ENCODE measurements around the gene CCPG1. TPM values are rescaled to one million over a fixed set of nuclear protein-coding genes. Genes with fewer than 3 reads are reported as not detected.

CCPG1 gene
- total and polyA plus RNA-seq, 2 of the 13 experiments (the other 11 are each of a cell fraction or from before 2014, with no cell fraction given) = 16.1 to 19.5 TPM

DNA sequence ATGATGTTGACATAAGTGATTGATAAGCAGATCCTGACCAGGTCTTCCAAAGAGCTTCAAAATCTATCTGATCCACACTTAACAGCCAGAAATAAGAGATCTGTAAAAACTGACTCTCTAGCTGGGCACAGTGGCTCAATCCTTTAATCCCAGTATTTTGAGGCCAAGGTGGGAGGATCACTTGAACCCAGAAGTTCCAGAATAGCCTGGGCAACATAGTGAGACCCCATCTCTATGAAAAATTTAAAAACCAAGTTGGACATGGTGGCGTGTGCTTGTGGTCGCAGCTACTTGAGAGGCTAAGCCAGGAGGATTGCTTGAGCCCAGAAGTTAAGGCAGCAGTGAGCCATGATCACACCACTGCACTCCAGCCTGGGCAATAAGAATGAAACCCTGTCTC is 45.5 kb downstream of the CCPG1 start:
- no TSS peak for BruUV-seq (replicated peaks)

DNA sequence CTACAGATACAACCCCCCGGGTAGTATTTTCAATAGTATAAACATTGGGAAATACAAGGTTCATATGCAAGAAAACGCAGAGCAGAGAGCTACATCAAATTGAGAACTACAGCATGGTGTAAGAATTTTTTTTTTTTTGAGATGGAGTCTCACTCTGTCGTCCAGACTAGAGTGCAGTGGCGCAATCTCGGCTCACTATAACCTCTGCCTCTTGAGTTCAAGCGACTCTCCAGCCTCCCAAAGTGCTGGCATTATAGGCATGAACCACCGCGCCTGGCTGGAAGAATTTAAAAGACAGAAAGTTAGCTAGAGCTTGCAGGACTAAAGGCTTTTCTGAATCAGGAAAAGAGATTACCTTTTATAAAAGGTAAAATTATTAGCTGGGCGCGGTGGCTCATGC is 47.1 kb downstream of the CCPG1 start:
- in situ Hi-C loops (cut with HindIII; ENCODE audit: extremely low pct_ligation_motif_present, low pct_unique_long_range_greater_than_20kb) (no loop called here), intact Hi-C loops (cut with micrococcal nuclease; ENCODE audit: unreplicated experiment) (no loop called here)
- DNase-seq (ENCODE audit: low spot score) (no peak), ATAC-seq (no peak), FAIRE-seq (no peak)
- peaks cover 0 to 4% of the 10 kb centered on the region in 2 experiments; a peak in 3 of 5 replicates for H3K36me3 ChIP-seq (replicated peaks in 1 of 2; ENCODE audit: control insufficient read depth in 1 of 2, insufficient read depth in 2 of 2, low read length in 2 of 2)
- H3K9me3 ChIP-seq (ENCODE audit: low read length) = no peaks in the 10 kb centered on the region
- peaks cover 7% of the 10 kb centered on the region; the same call in 1 of the 2 replicates for H3K4me1 ChIP-seq (ENCODE audit: insufficient read depth, low read length)
- ChIA-PET POLR2A (no interaction called here), CTCF (ENCODE audit: low intra/inter-chr PET ratio, low total read pairs) (no interaction called here)
- H3K4me2 ChIP-seq (ENCODE audit: low read depth, low read length) = no peak overlapping the region
- no peaks in the 10 kb centered on the region for H3K27me3 ChIP-seq (ENCODE audit: control insufficient read depth in 1 of 2, insufficient read depth in 2 of 2, low read length in 2 of 2)
- WGBS (ENCODE audit: low lambda C conversion rate) = 92% methylated on average over 10 of the region's 10 CpGs
- H3K9ac ChIP-seq (ENCODE audit: insufficient read depth, low read depth, low read length) = no peak overlapping the region
- no TSS peak for BruUV-seq (replicated peaks)
- H4K20me1 ChIP-seq (ENCODE audit: insufficient read depth, low read length) = no peaks in the 10 kb centered on the region
- H2AFZ ChIP-seq (ENCODE audit: low read length) = no peak overlapping the region
- no peaks in the 10 kb centered on the region for H3K79me2 ChIP-seq (ENCODE audit: insufficient read depth, low read length)
- no peak overlapping the region for H3K4me3 ChIP-seq (replicated peaks in 1 of 3; ENCODE audit: insufficient read depth in 1 of 3, low read depth in 2 of 3, low read length in 3 of 3)
- no peak overlapping the region for H3K27ac ChIP-seq (ENCODE audit: extremely low read length, insufficient read depth, low read length)
- TF ChIP-seq, protein P1, sequence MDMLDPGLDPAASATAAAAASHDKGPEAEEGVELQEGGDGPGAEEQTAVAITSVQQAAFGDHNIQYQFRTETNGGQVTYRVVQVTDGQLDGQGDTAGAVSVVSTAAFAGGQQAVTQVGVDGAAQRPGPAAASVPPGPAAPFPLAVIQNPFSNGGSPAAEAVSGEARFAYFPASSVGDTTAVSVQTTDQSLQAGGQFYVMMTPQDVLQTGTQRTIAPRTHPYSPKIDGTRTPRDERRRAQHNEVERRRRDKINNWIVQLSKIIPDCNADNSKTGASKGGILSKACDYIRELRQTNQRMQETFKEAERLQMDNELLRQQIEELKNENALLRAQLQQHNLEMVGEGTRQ (IDR thresholded peaks at IDR 0.05; ENCODE audit: low read depth, low read length) = no peak
- TF ChIP-seq, protein P1 (CRISPR knock-in tag; IDR thresholded peaks at IDR 0.05; ENCODE audit: borderline replicate concordance) = no peak
- TF ChIP-seq KAT2B (IDR thresholded peaks at IDR 0.05; ENCODE audit: borderline replicate concordance, low read depth, low read length) (no peak), ZNF777 (CRISPR knock-in tag; IDR thresholded peaks at IDR 0.05) (no peak), ZNF562 (CRISPR knock-in tag; IDR thresholded peaks at IDR 0.05; ENCODE audit: borderline replicate concordance) (no peak), FOXJ3 (CRISPR knock-in tag; IDR thresholded peaks at IDR 0.05; ENCODE audit: borderline replicate concordance) (no peak)
- TF ChIP-seq, protein P2, sequence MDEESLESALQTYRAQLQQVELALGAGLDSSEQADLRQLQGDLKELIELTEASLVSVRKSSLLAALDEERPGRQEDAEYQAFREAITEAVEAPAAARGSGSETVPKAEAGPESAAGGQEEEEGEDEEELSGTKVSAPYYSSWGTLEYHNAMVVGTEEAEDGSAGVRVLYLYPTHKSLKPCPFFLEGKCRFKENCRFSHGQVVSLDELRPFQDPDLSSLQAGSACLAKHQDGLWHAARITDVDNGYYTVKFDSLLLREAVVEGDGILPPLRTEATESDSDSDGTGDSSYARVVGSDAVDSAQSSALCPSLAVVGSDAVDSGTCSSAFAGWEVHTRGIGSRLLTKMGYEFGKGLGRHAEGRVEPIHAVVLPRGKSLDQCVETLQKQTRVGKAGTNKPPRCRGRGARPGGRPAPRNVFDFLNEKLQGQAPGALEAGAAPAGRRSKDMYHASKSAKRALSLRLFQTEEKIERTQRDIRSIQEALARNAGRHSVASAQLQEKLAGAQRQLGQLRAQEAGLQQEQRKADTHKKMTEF (CRISPR knock-in tag; IDR thresholded peaks at IDR 0.05) = no peak

More for the DNA sequence above, 45.5 kb downstream of the CCPG1 start:
- Histone ChIP-seq H3K9me3 (ENCODE audit: low read length) (no peaks in the 10 kb centered on the region), H3K27ac (ENCODE audit: extremely low read length, insufficient read depth, low read length) (no peak overlapping the region), H3K27me3 (ENCODE audit: control insufficient read depth in 1 of 2, insufficient read depth in 2 of 2, low read length in 2 of 2) (no peaks in the 10 kb centered on the region), H2AFZ (ENCODE audit: low read length) (no peak overlapping the region), H3K36me3 (replicated peaks in 1 of 2; ENCODE audit: control insufficient read depth in 1 of 2, insufficient read depth in 2 of 2, low read length in 2 of 2) (peaks cover 0 to 3% of the 10 kb centered on the region in 2 experiments; a peak in 2 of 5 replicates), H3K79me2 (ENCODE audit: insufficient read depth, low read length) (no peaks in the 10 kb centered on the region), H3K4me3 (replicated peaks in 1 of 3; ENCODE audit: insufficient read depth in 1 of 3, low read depth in 2 of 3, low read length in 3 of 3) (no peak overlapping the region), H3K9ac (ENCODE audit: insufficient read depth, low read depth, low read length) (no peak overlapping the region), H3K4me2 (ENCODE audit: low read depth, low read length) (no peak overlapping the region), H3K4me1 (ENCODE audit: insufficient read depth, low read length) (peaks cover 7% of the 10 kb centered on the region; the same call in 1 of the 2 replicates), H4K20me1 (ENCODE audit: insufficient read depth, low read length) (no peaks in the 10 kb centered on the region)
- FAIRE-seq = no peak
- ATAC-seq = no peak
- in situ Hi-C loops (cut with HindIII; ENCODE audit: extremely low pct_ligation_motif_present, low pct_unique_long_range_greater_than_20kb) = no loop called here
- ChIA-PET POLR2A (no interaction called here), CTCF (ENCODE audit: low intra/inter-chr PET ratio, low total read pairs) (no interaction called here)
- TF ChIP-seq RELA (CRISPR knock-in tag; IDR thresholded peaks at IDR 0.05) (no peak), ZNF121 (CRISPR knock-in tag; IDR thresholded peaks at IDR 0.05) (peak; percentile 67)
- TF ChIP-seq, protein P3, sequence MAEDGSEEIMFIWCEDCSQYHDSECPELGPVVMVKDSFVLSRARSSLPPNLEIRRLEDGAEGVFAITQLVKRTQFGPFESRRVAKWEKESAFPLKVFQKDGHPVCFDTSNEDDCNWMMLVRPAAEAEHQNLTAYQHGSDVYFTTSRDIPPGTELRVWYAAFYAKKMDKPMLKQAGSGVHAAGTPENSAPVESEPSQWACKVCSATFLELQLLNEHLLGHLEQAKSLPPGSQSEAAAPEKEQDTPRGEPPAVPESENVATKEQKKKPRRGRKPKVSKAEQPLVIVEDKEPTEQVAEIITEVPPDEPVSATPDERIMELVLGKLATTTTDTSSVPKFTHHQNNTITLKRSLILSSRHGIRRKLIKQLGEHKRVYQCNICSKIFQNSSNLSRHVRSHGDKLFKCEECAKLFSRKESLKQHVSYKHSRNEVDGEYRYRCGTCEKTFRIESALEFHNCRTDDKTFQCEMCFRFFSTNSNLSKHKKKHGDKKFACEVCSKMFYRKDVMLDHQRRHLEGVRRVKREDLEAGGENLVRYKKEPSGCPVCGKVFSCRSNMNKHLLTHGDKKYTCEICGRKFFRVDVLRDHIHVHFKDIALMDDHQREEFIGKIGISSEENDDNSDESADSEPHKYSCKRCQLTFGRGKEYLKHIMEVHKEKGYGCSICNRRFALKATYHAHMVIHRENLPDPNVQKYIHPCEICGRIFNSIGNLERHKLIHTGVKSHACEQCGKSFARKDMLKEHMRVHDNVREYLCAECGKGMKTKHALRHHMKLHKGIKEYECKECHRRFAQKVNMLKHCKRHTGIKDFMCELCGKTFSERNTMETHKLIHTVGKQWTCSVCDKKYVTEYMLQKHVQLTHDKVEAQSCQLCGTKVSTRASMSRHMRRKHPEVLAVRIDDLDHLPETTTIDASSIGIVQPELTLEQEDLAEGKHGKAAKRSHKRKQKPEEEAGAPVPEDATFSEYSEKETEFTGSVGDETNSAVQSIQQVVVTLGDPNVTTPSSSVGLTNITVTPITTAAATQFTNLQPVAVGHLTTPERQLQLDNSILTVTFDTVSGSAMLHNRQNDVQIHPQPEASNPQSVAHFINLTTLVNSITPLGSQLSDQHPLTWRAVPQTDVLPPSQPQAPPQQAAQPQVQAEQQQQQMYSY (CRISPR knock-in tag; IDR thresholded peaks at IDR 0.05) = peak; percentile 47; the same call in 1 of the 2 replicates
- intact Hi-C loops (cut with micrococcal nuclease; ENCODE audit: unreplicated experiment) = no loop called here
- DNase-seq (ENCODE audit: low spot score) = no peak
- 98% methylated on average over 2 of the region's 2 CpGs for WGBS (ENCODE audit: low lambda C conversion rate)

Data from HepG2 (cell line).